ENCODE measurements around the gene FHIP2A.
"Not testable (repeated sequence)": the region's sequence is repeated elsewhere in the genome, so short reads cannot be mapped to it uniquely, and the experiment has no call there.

Gene FHIP2A

DNA sequence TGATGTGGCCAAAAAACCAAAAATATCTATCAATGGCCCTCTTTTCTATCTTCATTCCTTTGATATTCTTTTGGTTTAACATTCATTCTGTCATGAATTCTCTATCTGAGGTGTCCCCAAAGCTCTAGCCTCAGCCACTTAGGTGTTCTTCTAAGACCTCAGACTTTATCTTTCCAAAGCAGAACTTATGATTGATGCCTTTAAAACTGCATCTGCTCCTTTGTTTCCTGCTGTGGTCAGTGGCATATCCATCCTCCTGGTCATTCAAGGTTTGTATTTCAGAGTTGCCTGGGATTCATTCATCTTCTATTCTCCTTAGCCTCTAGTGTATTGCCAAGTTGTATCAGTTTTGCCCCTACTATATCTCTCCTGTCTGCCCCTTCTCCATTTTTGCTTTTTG, 30.6 kb downstream of the FHIP2A start:
- peaks cover 3% of the 10 kb centered on the region for H3K36me3 ChIP-seq (ENCODE audit: control insufficient read depth, insufficient read depth, low read length)

GRCh38 chr10:114854906-114855305, 33.3 kb downstream of the FHIP2A start:
- Histone ChIP-seq H3K4me3 (replicated peaks; ENCODE audit: low read depth, low read length) (no peak overlapping the region), H3K27me3 (replicated peaks; ENCODE audit: control insufficient read depth, insufficient read depth, low read length) (no peaks in the 10 kb centered on the region), H3K36me3 (ENCODE audit: control insufficient read depth, insufficient read depth, low read length) (peaks cover 1% of the 10 kb centered on the region)
- no peak for DNase-seq (ENCODE audit: extremely low read depth, insufficient read length)
- TF ChIP-seq, protein P1, sequence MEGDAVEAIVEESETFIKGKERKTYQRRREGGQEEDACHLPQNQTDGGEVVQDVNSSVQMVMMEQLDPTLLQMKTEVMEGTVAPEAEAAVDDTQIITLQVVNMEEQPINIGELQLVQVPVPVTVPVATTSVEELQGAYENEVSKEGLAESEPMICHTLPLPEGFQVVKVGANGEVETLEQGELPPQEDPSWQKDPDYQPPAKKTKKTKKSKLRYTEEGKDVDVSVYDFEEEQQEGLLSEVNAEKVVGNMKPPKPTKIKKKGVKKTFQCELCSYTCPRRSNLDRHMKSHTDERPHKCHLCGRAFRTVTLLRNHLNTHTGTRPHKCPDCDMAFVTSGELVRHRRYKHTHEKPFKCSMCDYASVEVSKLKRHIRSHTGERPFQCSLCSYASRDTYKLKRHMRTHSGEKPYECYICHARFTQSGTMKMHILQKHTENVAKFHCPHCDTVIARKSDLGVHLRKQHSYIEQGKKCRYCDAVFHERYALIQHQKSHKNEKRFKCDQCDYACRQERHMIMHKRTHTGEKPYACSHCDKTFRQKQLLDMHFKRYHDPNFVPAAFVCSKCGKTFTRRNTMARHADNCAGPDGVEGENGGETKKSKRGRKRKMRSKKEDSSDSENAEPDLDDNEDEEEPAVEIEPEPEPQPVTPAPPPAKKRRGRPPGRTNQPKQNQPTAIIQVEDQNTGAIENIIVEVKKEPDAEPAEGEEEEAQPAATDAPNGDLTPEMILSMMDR (IDR thresholded peaks at IDR 0.05; ENCODE audit: insufficient read depth, low read length, poor library complexity, severe bottlenecking): no peak

More for the DNA sequence above, 30.6 kb downstream of the FHIP2A start:
- Histone ChIP-seq H3K27me3 (replicated peaks; ENCODE audit: control insufficient read depth, insufficient read depth, low read length) (no peaks in the 10 kb centered on the region), H3K4me3 (replicated peaks; ENCODE audit: low read depth, low read length) (no peak overlapping the region)
- DNase-seq (ENCODE audit: extremely low read depth, insufficient read length): no peak
- TF ChIP-seq, protein P1 (IDR thresholded peaks at IDR 0.05; ENCODE audit: insufficient read depth, low read length, poor library complexity, severe bottlenecking): no peak

- TF ChIP-seq, protein P1 (IDR thresholded peaks at IDR 0.05; ENCODE audit: insufficient read depth, low read length, poor library complexity, severe bottlenecking): no peak
- H3K27me3 ChIP-seq (replicated peaks; ENCODE audit: control insufficient read depth, insufficient read depth, low read length): no peaks in the 10 kb centered on the region
- H3K36me3 ChIP-seq (ENCODE audit: control insufficient read depth, insufficient read depth, low read length): peaks cover 1% of the 10 kb centered on the region
- DNase-seq (ENCODE audit: extremely low read depth, insufficient read length): no peak
- no peak overlapping the region for H3K4me3 ChIP-seq (replicated peaks; ENCODE audit: low read depth, low read length)
Observed at GRCh38 chr10:114855776-114856543, 34.4 kb downstream of the FHIP2A start.

DNA sequence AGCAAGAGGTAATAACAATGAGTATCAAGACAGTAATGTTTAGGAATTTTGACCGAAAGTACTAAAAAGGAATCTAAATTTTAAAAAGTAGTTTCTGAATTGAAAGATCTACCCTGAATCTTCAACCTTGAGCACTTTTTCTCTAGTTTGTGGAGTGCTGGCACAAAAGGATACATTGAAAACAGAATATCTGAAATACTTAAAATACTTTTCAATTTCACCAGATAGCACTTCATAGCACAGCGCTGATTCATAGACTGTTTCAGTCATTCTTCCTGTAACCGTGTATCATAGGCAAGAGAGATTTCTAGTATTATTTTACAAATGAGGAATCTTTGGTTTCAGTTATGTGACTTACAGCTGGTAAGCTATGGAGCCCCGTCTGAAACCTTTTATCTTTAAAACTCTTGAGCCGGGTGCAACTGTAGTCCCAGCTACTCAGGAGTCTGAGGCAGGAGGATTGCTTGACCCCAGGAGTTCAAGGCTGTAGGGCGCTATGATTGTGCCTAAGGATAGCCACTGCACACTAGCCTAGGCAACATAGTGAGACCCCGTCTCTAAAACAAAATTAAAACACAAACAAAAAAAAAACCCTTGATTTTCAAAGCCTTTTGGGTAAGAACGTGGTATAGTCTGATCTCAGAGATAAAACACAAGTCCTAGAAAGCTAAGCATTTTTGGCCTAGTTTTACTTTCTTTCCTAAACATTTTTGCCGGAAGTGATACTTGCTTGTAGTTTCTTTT, 35.1 kb downstream of the FHIP2A start:
- Histone ChIP-seq H3K36me3 (ENCODE audit: control insufficient read depth, insufficient read depth, low read length) (no peaks in the 10 kb centered on the region; the same call in none of the 2 replicates), H3K4me3 (replicated peaks; ENCODE audit: low read depth, low read length) (no peak overlapping the region), H3K27me3 (replicated peaks; ENCODE audit: control insufficient read depth, insufficient read depth, low read length) (no peaks in the 10 kb centered on the region)
- TF ChIP-seq, protein P1 (IDR thresholded peaks at IDR 0.05; ENCODE audit: insufficient read depth, low read length, poor library complexity, severe bottlenecking): no peak
- no peak for DNase-seq (ENCODE audit: extremely low read depth, insufficient read length)

DNA sequence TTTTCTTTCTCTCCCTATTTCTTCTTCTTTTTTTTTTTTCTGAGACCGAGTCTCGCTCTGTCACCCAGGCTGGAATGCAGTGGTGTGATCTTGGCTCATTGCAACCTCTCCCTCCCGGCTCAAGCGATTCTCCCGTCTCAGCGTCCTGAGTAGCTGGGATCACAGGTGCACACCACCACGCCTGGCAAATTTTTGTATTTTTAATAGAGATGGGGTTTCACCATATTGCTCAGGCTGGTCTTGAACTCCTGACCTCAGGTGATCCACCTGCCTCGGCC, 35.6 kb downstream of the FHIP2A start:
- not testable (repeated sequence) for H3K36me3 ChIP-seq (ENCODE audit: control insufficient read depth, insufficient read depth, low read length); H3K4me3 ChIP-seq (replicated peaks; ENCODE audit: low read depth, low read length); H3K27me3 ChIP-seq (replicated peaks; ENCODE audit: control insufficient read depth, insufficient read depth, low read length); DNase-seq (ENCODE audit: extremely low read depth, insufficient read length)

- no peaks in the 10 kb centered on the region; the same call in none of the 2 replicates for H3K36me3 ChIP-seq (ENCODE audit: control insufficient read depth, insufficient read depth, low read length)
- DNase-seq (ENCODE audit: extremely low read depth, insufficient read length): no peak
Observed at GRCh38 chr10:114857922-114858629, 36.5 kb downstream of the FHIP2A start.

More at GRCh38 chr10:114857922-114858629, 36.5 kb downstream of the FHIP2A start:
- H3K4me3 ChIP-seq (replicated peaks; ENCODE audit: low read depth, low read length): no peak overlapping the region
- no peaks in the 10 kb centered on the region for H3K27me3 ChIP-seq (replicated peaks; ENCODE audit: control insufficient read depth, insufficient read depth, low read length)
- TF ChIP-seq, protein P1 (IDR thresholded peaks at IDR 0.05; ENCODE audit: insufficient read depth, low read length, poor library complexity, severe bottlenecking): no peak

All from GM06990 (cell line).